Type B pancreatic cell (in vitro differentiated cells): ENCODE results near the gene SYNM. TPM values are rescaled to one million over a fixed set of nuclear protein-coding genes. Genes with fewer than 3 reads are reported as not detected.
A peak's percentile ranks its signal among the peaks of the same experiment; 100 is the strongest.

Source experiments
- DNase-seq: peaks from one replicate; pipeline ENCODE4 v3.0.0; 2021; ENCODE audit warnings: mixed read lengths; ENCODE audit not compliant: unreplicated experiment; ENCODE audit errors: extremely low spot score
- H3K27ac Mint-ChIP-seq: 2 replicates; pipeline ENCODE4 v1.8.0; 2021; ENCODE audit warnings: mild to moderate bottlenecking, mixed read lengths
- H3K27me3 Mint-ChIP-seq: 2 replicates; pipeline ENCODE4 v1.8.0; 2021; ENCODE audit warnings: mixed read lengths
- H3K36me3 Mint-ChIP-seq: 2 replicates; pipeline ENCODE4 v1.8.0; 2021; ENCODE audit warnings: mixed read lengths
- H3K4me1 Mint-ChIP-seq: one replicate; pipeline ENCODE4 v1.8.0; 2021; ENCODE audit warnings: mixed read lengths; ENCODE audit not compliant: unreplicated experiment
- H3K4me3 Mint-ChIP-seq: 2 replicates; pipeline ENCODE4 v1.8.0; 2021; ENCODE audit warnings: mild to moderate bottlenecking, mixed read lengths
- H3K9me3 Mint-ChIP-seq: 2 replicates; pipeline ENCODE4 v1.8.0; 2021; ENCODE audit warnings: mixed read lengths
- total RNA-seq: library from RNA; stranded (reverse); gene quantifications from 2 replicates; pipeline ENCODE4 v1.2.1, GENCODE V29; 2021; ENCODE audit warnings: low replicate concordance
- TF ChIP-seq, protein P1 (sequence below): fragments of 200-600 bp; sonication (generic); conservative IDR thresholded peaks from 2 replicates; pipeline ENCODE4 v1.5.0; 2021; ENCODE audit warnings: antibody characterized with exemption, mild to moderate bottlenecking

The SYNM gene
- total RNA-seq, 1 donor from 2014 or later: 4.1 TPM

DNA sequence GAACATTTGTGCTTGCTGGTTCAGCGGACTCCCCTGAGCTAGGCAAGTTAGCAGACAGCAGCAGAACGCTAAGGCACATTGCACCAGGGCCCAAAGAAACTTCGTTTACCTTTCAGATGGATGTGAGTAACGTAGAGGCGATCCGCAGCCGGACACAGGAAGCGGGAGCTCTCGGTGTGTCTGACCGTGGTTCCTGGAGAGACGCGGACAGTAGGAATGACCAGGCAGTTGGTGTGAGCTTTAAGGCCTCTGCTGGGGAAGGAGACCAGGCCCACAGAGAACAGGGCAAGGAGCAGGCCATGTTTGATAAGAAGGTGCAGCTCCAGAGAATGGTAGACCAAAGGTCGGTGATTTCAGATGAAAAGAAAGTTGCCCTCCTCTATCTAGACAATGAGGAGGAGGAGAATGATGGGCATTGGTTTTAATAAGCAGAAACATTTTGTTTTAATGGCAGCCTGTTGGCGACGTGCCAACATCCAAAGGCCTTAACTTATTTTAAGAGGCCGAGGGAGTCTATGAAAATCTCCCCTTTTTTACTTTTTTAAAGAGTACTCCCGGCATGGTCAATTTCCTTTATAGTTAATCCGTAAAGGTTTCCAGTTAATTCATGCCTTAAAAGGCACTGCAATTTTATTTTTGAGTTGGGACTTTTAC is 27.9 kb downstream of the SYNM start:
- TF ChIP-seq, protein P1, sequence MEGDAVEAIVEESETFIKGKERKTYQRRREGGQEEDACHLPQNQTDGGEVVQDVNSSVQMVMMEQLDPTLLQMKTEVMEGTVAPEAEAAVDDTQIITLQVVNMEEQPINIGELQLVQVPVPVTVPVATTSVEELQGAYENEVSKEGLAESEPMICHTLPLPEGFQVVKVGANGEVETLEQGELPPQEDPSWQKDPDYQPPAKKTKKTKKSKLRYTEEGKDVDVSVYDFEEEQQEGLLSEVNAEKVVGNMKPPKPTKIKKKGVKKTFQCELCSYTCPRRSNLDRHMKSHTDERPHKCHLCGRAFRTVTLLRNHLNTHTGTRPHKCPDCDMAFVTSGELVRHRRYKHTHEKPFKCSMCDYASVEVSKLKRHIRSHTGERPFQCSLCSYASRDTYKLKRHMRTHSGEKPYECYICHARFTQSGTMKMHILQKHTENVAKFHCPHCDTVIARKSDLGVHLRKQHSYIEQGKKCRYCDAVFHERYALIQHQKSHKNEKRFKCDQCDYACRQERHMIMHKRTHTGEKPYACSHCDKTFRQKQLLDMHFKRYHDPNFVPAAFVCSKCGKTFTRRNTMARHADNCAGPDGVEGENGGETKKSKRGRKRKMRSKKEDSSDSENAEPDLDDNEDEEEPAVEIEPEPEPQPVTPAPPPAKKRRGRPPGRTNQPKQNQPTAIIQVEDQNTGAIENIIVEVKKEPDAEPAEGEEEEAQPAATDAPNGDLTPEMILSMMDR: no peak
- Mint-ChIP-seq H3K27ac (no peak overlapping the region), H3K4me1 (peaks cover 23% of the 10 kb centered on the region), H3K27me3 (no peaks in the 10 kb centered on the region), H3K4me3 (no peak overlapping the region), H3K36me3 (peaks cover 30% of the 10 kb centered on the region), H3K9me3 (peaks cover 4% of the 10 kb centered on the region)
- no peak for DNase-seq

DNA sequence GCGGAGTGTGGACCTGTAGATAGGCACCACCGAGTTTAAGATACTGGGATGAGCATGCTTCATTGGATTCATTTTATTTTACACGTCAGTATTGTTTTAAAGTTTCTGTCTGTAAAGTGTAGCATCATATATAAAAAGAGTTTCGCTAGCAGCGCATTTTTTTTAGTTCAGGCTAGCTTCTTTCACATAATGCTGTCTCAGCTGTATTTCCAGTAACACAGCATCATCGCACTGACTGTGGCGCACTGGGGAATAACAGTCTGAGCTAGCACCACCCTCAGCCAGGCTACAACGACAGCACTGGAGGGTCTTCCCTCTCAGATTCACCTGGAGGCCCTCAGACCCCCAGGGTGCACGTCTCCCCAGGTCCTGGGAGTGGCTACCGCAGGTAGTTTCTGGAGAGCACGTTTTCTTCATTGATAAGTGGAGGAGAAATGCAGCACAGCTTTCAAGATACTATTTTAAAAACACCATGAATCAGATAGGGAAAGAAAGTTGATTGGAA is 29.5 kb downstream of the SYNM start:
- H3K27ac Mint-ChIP-seq: no peak overlapping the region
- peaks cover 4% of the 10 kb centered on the region for H3K9me3 Mint-ChIP-seq
- TF ChIP-seq, protein P1: no peak
- peaks cover 23% of the 10 kb centered on the region for H3K36me3 Mint-ChIP-seq
- H3K27me3 Mint-ChIP-seq: no peaks in the 10 kb centered on the region
- no peak overlapping the region for H3K4me3 Mint-ChIP-seq
- peaks cover 24% of the 10 kb centered on the region for H3K4me1 Mint-ChIP-seq
- DNase-seq: no peak

DNA sequence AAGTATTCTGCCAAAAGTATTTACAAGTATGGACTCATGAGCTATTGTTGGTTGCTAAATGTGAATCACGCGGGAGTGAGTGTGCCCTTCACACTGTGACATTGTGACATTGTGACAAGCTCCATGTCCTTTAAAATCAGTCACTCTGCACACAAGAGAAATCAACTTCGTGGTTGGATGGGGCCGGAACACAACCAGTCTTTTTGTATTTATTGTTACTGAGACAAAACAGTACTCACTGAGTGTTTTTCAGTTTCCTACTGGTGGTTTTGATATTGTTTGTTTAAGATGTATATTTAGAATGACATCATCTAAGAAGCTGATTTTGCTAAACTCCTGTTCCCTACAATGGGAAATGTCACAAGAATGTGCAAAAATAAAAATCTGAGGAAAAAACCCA is 30.3 kb downstream of the SYNM start:
- no peak for DNase-seq

DNA sequence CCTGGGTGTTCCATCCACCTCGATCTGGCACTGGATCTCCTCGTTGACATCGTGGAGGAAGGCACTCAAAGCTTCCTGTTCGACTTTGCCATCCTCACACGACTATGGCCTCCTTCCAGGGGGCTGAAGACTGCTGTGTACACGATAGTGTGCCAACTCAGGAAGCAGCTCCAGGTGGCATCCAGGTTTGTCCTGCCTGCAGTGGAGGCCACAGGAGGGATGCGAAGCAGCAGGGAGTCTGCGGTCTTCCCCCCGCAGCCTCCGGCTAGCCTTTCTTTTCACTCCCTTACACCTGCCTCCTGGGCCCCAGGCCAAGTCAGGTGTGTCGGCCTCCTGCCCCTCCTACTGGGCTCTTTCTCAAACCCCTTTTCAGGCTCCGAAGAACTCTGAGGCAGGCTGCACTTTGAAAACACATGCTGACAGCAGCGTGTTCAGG is 32.2 kb downstream of the SYNM start:
- DNase-seq: peak; percentile 54
- H3K9me3 Mint-ChIP-seq: no peaks in the 10 kb centered on the region
- TF ChIP-seq, protein P1: no peak
- H3K4me3 Mint-ChIP-seq: no peak overlapping the region
- H3K27ac Mint-ChIP-seq: no peak overlapping the region
- H3K36me3 Mint-ChIP-seq: peaks cover 16% of the 10 kb centered on the region
- no peaks in the 10 kb centered on the region for H3K27me3 Mint-ChIP-seq
- H3K4me1 Mint-ChIP-seq: peaks cover 24% of the 10 kb centered on the region

More for the DNA sequence above, 30.3 kb downstream of the SYNM start:
- peaks cover 3% of the 10 kb centered on the region for H3K9me3 Mint-ChIP-seq
- H3K4me1 Mint-ChIP-seq: peaks cover 24% of the 10 kb centered on the region
- no peak overlapping the region for H3K27ac Mint-ChIP-seq
- TF ChIP-seq, protein P1: no peak
- H3K27me3 Mint-ChIP-seq: no peaks in the 10 kb centered on the region
- peaks cover 20% of the 10 kb centered on the region for H3K36me3 Mint-ChIP-seq
- no peak overlapping the region for H3K4me3 Mint-ChIP-seq

DNA sequence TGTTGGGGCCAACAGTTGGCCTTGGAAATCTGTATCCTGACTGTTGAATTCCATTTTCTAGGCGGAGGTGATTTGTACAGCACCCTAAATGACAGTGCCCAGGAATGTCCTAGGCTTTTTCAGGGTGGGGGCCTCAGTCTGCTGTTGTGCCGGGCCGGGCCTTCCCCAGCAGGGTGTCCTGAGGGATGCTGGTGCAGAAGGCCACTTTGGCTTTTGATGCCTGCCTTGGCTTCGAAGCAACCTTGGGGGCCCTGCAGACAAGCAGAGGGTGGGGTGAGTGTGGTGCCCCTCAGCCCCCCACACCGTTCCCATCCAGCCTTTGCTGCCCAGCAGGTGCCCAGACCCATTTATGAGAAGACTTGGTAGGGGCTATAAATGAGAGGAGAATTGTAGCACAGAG is 33.0 kb downstream of the SYNM start:
- Mint-ChIP-seq H3K4me3 (no peak overlapping the region), H3K4me1 (peaks cover 17% of the 10 kb centered on the region), H3K36me3 (peaks cover 16% of the 10 kb centered on the region), H3K9me3 (no peaks in the 10 kb centered on the region), H3K27me3 (no peaks in the 10 kb centered on the region), H3K27ac (no peak overlapping the region)
- DNase-seq: no peak
- TF ChIP-seq, protein P1: no peak
